ENCODE data around the gene CDKN1C. TPM values are rescaled to one million over a fixed set of nuclear protein-coding genes. Genes with fewer than 3 reads are reported as not detected.

CDKN1C gene
- total and polyA plus RNA-seq, 2 of the 8 experiments (the other 6 are each of a cell fraction or from before 2014, with no cell fraction given) = 12.8 to 14.1 TPM

DNA sequence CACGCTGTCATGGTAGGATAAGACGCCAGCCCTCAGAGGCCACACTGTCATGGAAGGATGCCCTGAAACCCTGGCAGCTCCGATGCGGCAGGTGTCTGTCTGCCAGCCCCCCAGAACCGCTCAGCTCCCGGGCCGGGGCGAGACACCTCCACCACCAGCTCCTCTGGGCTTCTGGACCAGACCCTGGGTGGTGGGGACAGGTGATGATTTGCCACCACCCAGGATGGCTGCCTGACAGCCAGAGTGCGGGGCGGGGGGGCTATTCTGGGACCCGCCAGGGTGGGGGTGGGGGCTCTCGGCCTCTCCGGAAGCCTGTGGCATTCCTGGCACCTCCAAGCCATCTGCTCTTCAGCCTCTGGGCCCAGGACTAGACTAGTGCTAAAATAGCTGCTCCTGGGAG, 34.3 kb upstream of the CDKN1C start:
- Histone ChIP-seq H3K14ac (ENCODE audit: insufficient read length) (no peak overlapping the region), H3K4me2 (ENCODE audit: insufficient read depth in 1 of 2, low read depth in 2 of 2, low read length in 2 of 2) (no peak overlapping the region), H3K56ac (replicated peaks; ENCODE audit: insufficient read length, low read depth, low read length) (no peak overlapping the region), H3K9me3 (ENCODE audit: insufficient read depth in 2 of 2, low read depth in 1 of 2, low read length in 1 of 2) (no peaks in the 10 kb centered on the region), H3K27ac (ENCODE audit: low read depth, low read length) (no peak overlapping the region), H3K79me1 (ENCODE audit: low read depth, low read length) (no peaks in the 10 kb centered on the region), H4K8ac (ENCODE audit: extremely low read depth, insufficient read depth, low read length) (no peak overlapping the region), H3K4me1 (replicated peaks in 1 of 4; ENCODE audit: control insufficient read depth in 3 of 4, insufficient read depth in 4 of 4, low read length in 3 of 4) (no peaks in the 10 kb centered on the region), H4K20me1 (replicated peaks in 1 of 2; ENCODE audit: control insufficient read depth in 1 of 2, insufficient read depth in 2 of 2, low read length in 2 of 2) (peaks cover 0 to 1% of the 10 kb centered on the region in 2 experiments), H3K18ac (ENCODE audit: extremely low read depth, low read length) (no peak overlapping the region), H2BK20ac (ENCODE audit: low read length) (no peak overlapping the region), H4K91ac (replicated peaks; ENCODE audit: insufficient read length, low read length) (no peak overlapping the region), H3K79me2 (ENCODE audit: control insufficient read depth in 1 of 2, insufficient read depth in 2 of 2, low read length in 2 of 2) (no peaks in the 10 kb centered on the region), H3K23ac (ENCODE audit: insufficient read length) (no peak overlapping the region), H2BK120ac (replicated peaks; ENCODE audit: low read depth, low read length) (no peak overlapping the region), H2BK12ac (ENCODE audit: low read depth, low read length) (no peak overlapping the region), H3K36me3 (ENCODE audit: control insufficient read depth in 2 of 4, insufficient read depth in 4 of 4, low read length in 3 of 4) (no peaks in the 10 kb centered on the region), H2BK5ac (ENCODE audit: low read depth, low read length) (no peak overlapping the region), H2AK5ac (ENCODE audit: low read depth, low read length) (no peak overlapping the region), H3K4me3 (ENCODE audit: extremely low read depth in 1 of 4, insufficient read depth in 2 of 4, low read depth in 3 of 4, low read length in 4 of 4) (no peak overlapping the region), H2BK15ac (ENCODE audit: low read length) (no peak overlapping the region), H2AFZ (ENCODE audit: low read length) (no peak overlapping the region), H3K4ac (replicated peaks; ENCODE audit: insufficient read length, low read depth, low read length) (no peak overlapping the region), H3K9ac (replicated peaks in 1 of 4; ENCODE audit: extremely low read depth in 1 of 4, low read depth in 3 of 4, low read length in 3 of 4) (no peak overlapping the region), H3K23me2 (ENCODE audit: low read depth, low read length) (no peaks in the 10 kb centered on the region), H3K27me3 (replicated peaks in 1 of 4; ENCODE audit: control insufficient read depth in 3 of 4, extremely low read depth in 1 of 4, insufficient read depth in 3 of 4, low read length in 3 of 4) (no peaks in the 10 kb centered on the region), H4K5ac (ENCODE audit: insufficient read length, low read depth, low read length) (no peak overlapping the region)
- DNase-seq (ENCODE audit: low read depth in 1 of 2, low spot score in 2 of 2) (no peak), FAIRE-seq (no peak)
- POLR2A ChIA-PET (ENCODE audit: partially characterized antibody) = interaction anchor here (1.0 kb wide), 2 partner anchors 23 to 24 kb away, joined by 3 read pairs; no protein-coding TSS in a partner anchor
- CTCF ChIA-PET (ENCODE audit: partially characterized antibody) = interaction anchor here (1.6 to 4.2 kb wide), 7 partner anchors 10 to 389 kb away, joined by 3 to 18 read pairs (median 6); partner anchors contain the start of gene PHLDA2
- TF ChIP-seq SP4 (IDR thresholded peaks at IDR 0.05; ENCODE audit: low read length) = no peak
- no peak for TF ChIP-seq CREB1 (IDR thresholded peaks at IDR 0.05)
- no peak for TF ChIP-seq KDM5A (IDR thresholded peaks at IDR 0.05; ENCODE audit: low read length)
- no peak for TF ChIP-seq CTBP2 (IDR thresholded peaks at IDR 0.05; ENCODE audit: borderline replicate concordance, insufficient read depth, insufficient read length, low read length)
- no peak for TF ChIP-seq PHF8 (conservative IDR thresholded peaks at IDR 0.05; ENCODE audit: low read depth, low read length)
- no peak for TF ChIP-seq TCF12 (IDR thresholded peaks at IDR 0.05; ENCODE audit: low read depth, low read length)
- TF ChIP-seq ASH2L (IDR thresholded peaks at IDR 0.05; ENCODE audit: low read length) = no peak
- no peak for TF ChIP-seq CBX8 (IDR thresholded peaks at IDR 0.05; ENCODE audit: borderline replicate concordance, low read depth, low read length)
- TF ChIP-seq KDM1A (IDR thresholded peaks at IDR 0.05; ENCODE audit: borderline replicate concordance, low read length) = no peak
- TF ChIP-seq CHD2 (IDR thresholded peaks at IDR 0.05; ENCODE audit: low read length) = no peak
- WGBS, 2 experiments (ENCODE audit: extremely low coverage in 1 of 2, insufficient coverage in 1 of 2, insufficient read length in 1 of 2, insufficient replicate concordance in 2 of 2, low coverage in 1 of 2, low lambda C conversion rate in 2 of 2, missing lambda C conversion rate in 1 of 2) = 94% methylated on average over 8 of the region's 13 CpGs; no CpG with 5 or more reads in 1 of the 2 experiments

Measured in H1 (cell line).